RWPE1 (cell line): ENCODE results near the gene PCYOX1L.

Source experiments
- CTCF ChIA-PET: fragments of 350-600 bp; sonication (Branson Sonifier 250); formaldehyde crosslinking; extraction: SDS; loops from one replicate; lab custom pipeline; 2021; lab: Yijun Ruan, JAX
- POLR2A ChIA-PET: fragments of 400-600 bp; formaldehyde crosslinking; extraction: SDS; loops from one replicate; lab custom pipeline; 2020; ENCODE audit warnings: antibody characterized with exemption; ENCODE audit not compliant: low non-redundant PET; lab: Yijun Ruan, JAX
- DNase-seq: peaks from one replicate; pipeline ENCODE4 v3.0.0; 2012; ENCODE audit warnings: low spot score
- H3K27ac ChIP-seq: fragments of 450-650 bp; 2 replicates; pipeline ENCODE4 v1.5.1; 2017
- TF ChIP-seq, protein P1 (sequence below): fragments of 450-650 bp; conservative IDR thresholded peaks from 2 replicates; pipeline ENCODE4 v1.5.1; 2017; ENCODE audit warnings: low read depth, mild to moderate bottlenecking

PCYOX1L gene

DNA sequence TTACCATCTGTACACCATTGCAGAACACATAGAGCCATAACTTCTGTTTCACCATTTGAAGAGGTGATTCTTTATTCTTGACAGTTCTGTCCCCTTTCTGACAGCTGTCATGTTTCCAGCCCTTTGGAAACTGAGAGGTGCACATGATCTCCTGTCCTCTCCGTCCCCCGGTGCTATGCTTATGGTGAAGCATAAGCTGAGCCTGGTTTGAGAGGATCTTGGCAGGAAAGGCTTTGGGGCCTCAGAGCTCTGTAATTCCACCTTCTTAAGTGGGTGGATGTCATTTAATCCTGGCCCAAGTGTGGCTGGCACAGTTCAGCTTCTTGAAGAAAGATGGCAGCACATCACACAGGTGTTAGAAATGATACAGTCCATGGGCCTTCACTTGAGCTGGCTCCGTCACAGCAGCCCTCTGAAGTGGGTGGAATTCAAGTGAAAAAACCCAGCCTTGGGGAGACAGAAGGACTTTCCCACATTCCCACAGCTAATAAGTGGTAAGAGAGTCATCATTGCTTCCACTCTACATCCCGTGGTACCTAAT is 43.2 kb upstream of the PCYOX1L start:
- POLR2A ChIA-PET: interaction anchor here (1.3 kb wide), 1 partner anchor 30 kb away, joined by 4 read pairs; the partner anchor contains the start of gene GRPEL2
- CTCF ChIA-PET: interaction anchor here (0.7 to 2.4 kb wide), 7 partner anchors 23 to 963 kb away, joined by 3 to 11 read pairs (median 3); no protein-coding TSS in a partner anchor
- no peak for DNase-seq
- TF ChIP-seq, protein P1, sequence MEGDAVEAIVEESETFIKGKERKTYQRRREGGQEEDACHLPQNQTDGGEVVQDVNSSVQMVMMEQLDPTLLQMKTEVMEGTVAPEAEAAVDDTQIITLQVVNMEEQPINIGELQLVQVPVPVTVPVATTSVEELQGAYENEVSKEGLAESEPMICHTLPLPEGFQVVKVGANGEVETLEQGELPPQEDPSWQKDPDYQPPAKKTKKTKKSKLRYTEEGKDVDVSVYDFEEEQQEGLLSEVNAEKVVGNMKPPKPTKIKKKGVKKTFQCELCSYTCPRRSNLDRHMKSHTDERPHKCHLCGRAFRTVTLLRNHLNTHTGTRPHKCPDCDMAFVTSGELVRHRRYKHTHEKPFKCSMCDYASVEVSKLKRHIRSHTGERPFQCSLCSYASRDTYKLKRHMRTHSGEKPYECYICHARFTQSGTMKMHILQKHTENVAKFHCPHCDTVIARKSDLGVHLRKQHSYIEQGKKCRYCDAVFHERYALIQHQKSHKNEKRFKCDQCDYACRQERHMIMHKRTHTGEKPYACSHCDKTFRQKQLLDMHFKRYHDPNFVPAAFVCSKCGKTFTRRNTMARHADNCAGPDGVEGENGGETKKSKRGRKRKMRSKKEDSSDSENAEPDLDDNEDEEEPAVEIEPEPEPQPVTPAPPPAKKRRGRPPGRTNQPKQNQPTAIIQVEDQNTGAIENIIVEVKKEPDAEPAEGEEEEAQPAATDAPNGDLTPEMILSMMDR: no peak
- H3K27ac ChIP-seq: no peak overlapping the region

DNA sequence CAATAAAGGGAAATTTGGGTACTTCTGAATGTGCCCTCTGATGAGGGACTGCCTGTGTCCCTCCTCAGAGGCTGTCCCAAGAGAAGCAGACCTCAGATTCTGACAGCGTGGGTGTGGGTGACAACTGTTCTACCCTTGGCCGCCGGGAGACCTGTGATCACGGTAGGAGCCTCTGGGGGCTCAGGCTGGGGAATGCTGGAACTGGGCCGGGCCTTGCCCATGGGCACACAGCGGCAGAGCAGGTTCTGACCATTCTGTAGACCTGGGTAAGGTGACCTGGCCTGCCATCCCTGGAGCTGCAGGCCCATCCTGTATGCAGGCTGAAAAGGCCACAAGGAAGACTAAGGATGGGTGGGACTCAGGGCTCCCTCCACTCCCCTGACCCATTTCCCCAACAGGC is 42.1 kb upstream of the PCYOX1L start:
- ChIA-PET CTCF (interaction anchor here (0.7 to 2.4 kb wide), 3 partner anchors 22 to 65 kb away, joined by 4 to 11 read pairs (median 5); no protein-coding TSS in a partner anchor), POLR2A (interaction anchor here (1.3 kb wide), 1 partner anchor 29 kb away, joined by 4 read pairs; the partner anchor contains the start of gene GRPEL2)
- TF ChIP-seq, protein P1: no peak
- no peak for DNase-seq
- H3K27ac ChIP-seq: peak overlapping the region; percentile 9; the same call in 1 of the 2 replicates

DNA sequence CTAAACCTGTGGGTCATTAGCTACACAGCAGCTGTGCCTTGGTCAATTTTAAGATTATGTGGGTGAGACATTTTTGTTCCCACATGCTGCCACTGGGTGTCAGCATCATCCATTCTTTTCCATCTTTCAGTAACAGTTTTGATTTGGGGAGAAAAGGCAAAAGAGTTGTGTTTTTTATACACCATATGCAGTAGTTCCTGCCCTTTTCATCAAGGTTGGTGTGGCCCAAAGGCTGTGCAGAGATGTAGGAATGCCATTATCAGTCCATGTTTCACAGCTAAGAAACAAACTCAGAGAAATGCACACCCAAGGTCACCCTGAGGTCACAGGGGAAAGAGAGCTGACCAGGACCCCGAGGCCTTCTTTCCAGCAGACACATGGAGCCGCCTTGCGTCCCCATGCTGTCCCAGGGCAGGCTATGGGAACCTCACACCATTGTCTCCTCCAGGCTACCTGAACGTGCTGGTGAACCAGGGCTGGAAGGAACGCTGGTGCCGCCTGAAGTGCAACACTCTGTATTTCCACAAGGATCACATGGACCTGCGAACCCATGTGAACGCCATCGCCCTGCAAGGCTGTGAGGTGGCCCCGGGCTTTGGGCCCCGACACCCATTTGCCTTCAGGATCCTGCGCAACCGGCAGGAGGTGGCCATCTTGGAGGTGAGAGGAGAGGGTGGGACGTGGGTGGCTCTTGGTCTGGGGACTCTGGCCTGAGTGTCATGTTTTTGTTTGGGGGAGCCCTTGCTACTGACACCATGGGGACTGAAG is 40.4 kb upstream of the PCYOX1L start:
- peak; percentile 75 for DNase-seq
- CTCF ChIA-PET: interaction anchor here (0.6 to 5.0 kb wide), 18 partner anchors 8 to 187 kb away, joined by 3 to 40 read pairs (median 4); partner anchors contain the start of gene ABLIM3
- peak overlapping the region; percentile 51 for H3K27ac ChIP-seq
- TF ChIP-seq, protein P1: peak; percentile 83
- POLR2A ChIA-PET: interaction anchor here (1.0 kb wide), 1 partner anchor 55 kb away, joined by 4 read pairs; no protein-coding TSS in a partner anchor

DNA sequence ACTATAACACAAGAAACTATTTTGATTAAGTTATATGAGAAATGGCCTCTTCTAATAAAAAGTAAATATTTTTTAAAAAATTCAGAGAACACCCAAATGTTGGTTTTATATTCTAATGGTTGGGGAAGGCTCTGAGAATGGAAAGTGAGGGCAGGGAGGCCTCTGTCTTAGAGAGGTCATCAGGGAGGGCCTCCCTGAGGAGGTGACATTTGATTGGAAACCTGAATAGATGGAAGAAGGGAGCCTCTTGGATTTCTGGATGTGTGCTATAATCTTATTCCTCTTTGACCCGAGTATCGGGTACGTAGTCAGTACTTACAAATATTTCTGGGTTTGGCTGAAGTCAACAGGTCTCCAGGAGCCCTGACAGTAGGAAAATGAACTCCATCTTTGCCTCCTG is 38.7 kb upstream of the PCYOX1L start:
- CTCF ChIA-PET: interaction anchor here (2.2 to 5.0 kb wide), 2 partner anchors 48 to 53 kb away, joined by 16 to 40 read pairs; no protein-coding TSS in a partner anchor
- H3K27ac ChIP-seq: peak overlapping the region; percentile 85
- TF ChIP-seq, protein P1: no peak
- POLR2A ChIA-PET: no interaction called here
- no peak for DNase-seq

DNA sequence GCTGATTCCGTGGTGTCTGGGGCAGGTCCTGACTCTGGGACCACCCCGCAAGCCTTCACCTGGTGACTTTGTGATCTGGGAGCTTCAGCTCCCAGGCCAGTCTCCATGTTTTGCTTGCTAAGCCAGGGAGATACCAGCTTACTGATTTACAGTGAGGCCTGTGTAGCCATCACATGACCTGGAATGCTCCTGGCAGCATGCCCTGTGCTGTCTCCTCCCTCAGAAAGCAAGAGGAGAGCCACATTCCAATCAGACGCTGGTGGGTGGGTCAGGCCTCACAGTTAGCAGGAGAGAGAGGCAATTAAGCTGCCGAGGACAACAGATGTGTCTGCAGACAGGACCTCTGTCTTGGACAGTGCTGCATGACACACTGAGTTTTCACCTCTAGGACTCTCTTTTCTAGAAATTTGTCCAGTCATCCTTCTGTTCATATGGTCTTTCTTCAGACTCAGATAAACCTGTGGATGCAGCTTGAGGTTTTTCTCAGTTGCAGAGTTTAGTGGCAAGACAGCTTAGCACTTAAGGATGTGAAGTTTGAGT is 37.0 kb upstream of the PCYOX1L start:
- peak; percentile 88 for DNase-seq

More for the DNA sequence above, 37.0 kb upstream of the PCYOX1L start:
- ChIA-PET POLR2A (interaction anchor here (0.7 to 1.1 kb wide), 3 partner anchors 21 to 35 kb away, joined by 3 to 6 read pairs (median 5); partner anchors contain the start of gene GRPEL2), CTCF (interaction anchor here (0.6 to 5.0 kb wide), 5 partner anchors 47 to 244 kb away, joined by 3 to 40 read pairs (median 5); no protein-coding TSS in a partner anchor)
- H3K27ac ChIP-seq: peak overlapping the region; percentile 85
- TF ChIP-seq, protein P1: no peak
